ENCODE results near the gene KIF21A.

KIF21A gene

DNA sequence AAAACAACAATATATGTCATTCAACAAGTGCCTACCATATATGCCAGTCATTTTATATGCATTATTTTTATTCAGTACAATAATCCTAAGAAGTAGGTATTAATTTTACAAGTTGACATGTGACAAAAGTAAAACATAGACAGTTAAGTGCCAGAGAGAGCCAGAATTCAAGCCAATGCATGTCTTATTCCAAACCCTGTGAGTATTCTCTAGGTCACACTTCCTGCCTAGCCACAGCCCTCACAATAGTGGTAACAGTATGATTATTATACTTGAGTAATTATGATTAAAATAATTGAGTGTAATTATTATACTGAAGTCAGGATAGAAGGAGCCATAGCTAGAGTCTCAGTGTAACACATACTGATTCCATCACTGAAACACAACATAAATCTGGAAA is 52.2 kb downstream of the KIF21A start:
- Histone ChIP-seq H3K36me3 (peaks cover 30% of the 10 kb centered on the region), H3K27me3 (no peaks in the 10 kb centered on the region), H3K4me3 (ENCODE audit: low read depth, low read length) (no peak overlapping the region), H3K9me3 (no peaks in the 10 kb centered on the region), H3K4me1 (peaks cover 72% of the 10 kb centered on the region)
- TF ChIP-seq, protein P1, sequence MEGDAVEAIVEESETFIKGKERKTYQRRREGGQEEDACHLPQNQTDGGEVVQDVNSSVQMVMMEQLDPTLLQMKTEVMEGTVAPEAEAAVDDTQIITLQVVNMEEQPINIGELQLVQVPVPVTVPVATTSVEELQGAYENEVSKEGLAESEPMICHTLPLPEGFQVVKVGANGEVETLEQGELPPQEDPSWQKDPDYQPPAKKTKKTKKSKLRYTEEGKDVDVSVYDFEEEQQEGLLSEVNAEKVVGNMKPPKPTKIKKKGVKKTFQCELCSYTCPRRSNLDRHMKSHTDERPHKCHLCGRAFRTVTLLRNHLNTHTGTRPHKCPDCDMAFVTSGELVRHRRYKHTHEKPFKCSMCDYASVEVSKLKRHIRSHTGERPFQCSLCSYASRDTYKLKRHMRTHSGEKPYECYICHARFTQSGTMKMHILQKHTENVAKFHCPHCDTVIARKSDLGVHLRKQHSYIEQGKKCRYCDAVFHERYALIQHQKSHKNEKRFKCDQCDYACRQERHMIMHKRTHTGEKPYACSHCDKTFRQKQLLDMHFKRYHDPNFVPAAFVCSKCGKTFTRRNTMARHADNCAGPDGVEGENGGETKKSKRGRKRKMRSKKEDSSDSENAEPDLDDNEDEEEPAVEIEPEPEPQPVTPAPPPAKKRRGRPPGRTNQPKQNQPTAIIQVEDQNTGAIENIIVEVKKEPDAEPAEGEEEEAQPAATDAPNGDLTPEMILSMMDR (IDR thresholded peaks at IDR 0.05; ENCODE audit: low read depth, low read length) = no peak
- DNase-seq = no peak

DNA sequence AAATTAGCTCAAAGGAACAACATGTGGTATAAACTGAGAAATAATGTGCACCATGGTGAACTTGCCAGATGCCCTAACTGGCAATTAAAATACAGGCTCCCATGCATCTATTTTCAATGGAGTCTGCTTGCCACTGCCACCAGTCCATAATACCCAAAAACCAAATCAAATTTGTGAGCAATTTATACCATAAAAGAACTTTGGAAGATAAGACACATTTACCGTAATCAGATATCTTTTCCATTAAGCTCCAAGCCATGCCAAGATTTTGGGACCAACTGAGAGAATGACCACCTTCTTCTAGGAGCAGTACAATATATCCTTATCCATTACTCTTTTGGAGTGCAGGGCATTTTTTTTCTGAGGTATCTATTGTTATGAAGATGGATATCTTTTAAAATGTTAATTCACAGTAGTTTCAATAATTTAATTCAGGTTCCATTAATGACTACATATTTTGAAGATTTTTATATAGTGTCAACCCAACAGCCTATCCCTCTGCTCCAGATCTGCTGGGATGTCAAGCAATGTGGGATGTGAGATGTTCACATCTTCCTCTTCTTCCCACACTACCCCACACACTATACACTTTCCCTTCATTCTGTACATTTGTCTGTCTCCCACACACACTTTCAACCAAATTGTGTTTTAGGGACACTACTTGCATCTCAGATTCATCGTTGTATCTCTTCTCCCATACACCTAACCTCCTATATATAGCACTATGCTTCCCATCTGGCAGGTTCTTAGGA is 53.3 kb downstream of the KIF21A start:
- Histone ChIP-seq H3K9me3 (no peaks in the 10 kb centered on the region), H3K4me3 (ENCODE audit: low read depth, low read length) (no peak overlapping the region), H3K36me3 (peaks cover 34% of the 10 kb centered on the region), H3K27me3 (no peaks in the 10 kb centered on the region), H3K4me1 (peaks cover 71% of the 10 kb centered on the region)
- TF ChIP-seq, protein P1 (IDR thresholded peaks at IDR 0.05; ENCODE audit: low read depth, low read length) = no peak
- DNase-seq = peak; percentile 65

DNA sequence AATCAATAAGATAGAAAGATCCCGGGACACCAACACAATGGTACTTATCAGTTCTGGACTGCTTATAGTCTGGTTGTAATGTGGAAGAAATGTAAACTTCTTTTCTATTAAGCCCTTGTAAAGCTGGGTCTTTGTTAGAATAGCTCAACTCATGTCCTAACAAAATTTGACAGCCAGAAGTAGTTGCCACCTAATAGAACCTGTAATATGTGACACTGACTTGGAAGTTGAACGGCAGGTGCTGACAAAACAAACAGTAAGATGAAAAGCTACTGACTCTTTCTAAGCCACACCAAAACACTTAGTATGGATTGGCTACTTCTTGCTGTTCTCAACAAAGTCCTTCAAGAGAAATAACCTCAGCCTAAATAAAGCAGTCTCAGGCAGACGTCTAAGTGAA is 56.6 kb downstream of the KIF21A start:
- no peaks in the 10 kb centered on the region for H3K9me3 ChIP-seq
- H3K4me1 ChIP-seq = peaks cover 69% of the 10 kb centered on the region
- no peaks in the 10 kb centered on the region for H3K27me3 ChIP-seq
- TF ChIP-seq, protein P1 (IDR thresholded peaks at IDR 0.05; ENCODE audit: low read depth, low read length) = no peak
- no peak for DNase-seq
- H3K4me3 ChIP-seq (ENCODE audit: low read depth, low read length) = no peak overlapping the region
- peaks cover 30% of the 10 kb centered on the region for H3K36me3 ChIP-seq

DNA sequence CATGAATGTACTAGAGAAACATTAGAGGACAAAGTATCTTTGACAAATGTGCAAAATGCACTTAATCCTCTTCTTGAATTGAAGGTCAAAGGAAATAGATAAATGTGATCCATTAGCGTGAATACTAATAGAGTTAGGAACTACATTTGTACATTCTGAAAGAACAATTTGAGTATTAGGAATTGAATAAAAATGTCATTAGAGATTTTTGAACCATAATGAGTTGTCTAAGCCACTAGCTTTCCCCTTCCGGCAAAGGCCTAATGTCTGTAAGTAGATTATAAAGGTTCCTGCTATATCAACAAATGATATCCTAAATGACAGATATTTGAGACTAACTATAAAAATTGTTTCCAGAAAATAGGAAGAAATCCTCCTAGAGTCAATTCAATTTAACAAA is 59.8 kb downstream of the KIF21A start:
- peaks cover 30% of the 10 kb centered on the region for H3K36me3 ChIP-seq
- TF ChIP-seq, protein P1 (IDR thresholded peaks at IDR 0.05; ENCODE audit: low read depth, low read length) = no peak
- H3K4me1 ChIP-seq = peaks cover 66% of the 10 kb centered on the region
- DNase-seq = peak; percentile 51
- no peaks in the 10 kb centered on the region for H3K9me3 ChIP-seq
- no peak overlapping the region for H3K4me3 ChIP-seq (ENCODE audit: low read depth, low read length)
- no peaks in the 10 kb centered on the region for H3K27me3 ChIP-seq

DNA sequence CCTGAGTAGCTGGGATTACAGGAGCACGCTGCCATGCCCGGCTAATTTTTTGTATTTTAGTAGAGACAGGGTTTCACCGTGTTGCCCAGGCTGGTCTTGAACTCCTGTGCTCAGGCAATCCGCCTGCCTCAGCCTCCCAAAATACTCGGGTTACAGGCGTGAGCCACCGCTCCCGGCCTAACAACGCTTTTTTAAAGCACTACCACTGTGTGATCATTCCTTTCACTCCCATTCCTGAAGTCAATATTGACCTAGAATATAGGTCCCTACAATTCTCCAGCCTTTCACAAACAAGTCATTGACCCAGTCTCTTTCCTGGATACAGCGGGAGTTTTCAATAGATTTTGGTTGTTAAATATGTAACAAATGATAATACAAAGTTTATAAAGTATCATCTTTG is 62.8 kb downstream of the KIF21A start:
- DNase-seq = no peak
- Histone ChIP-seq H3K4me3 (ENCODE audit: low read depth, low read length) (no peak overlapping the region), H3K36me3 (peaks cover 17% of the 10 kb centered on the region), H3K27me3 (no peaks in the 10 kb centered on the region), H3K9me3 (no peaks in the 10 kb centered on the region), H3K4me1 (peaks cover 70% of the 10 kb centered on the region)
- TF ChIP-seq, protein P1 (IDR thresholded peaks at IDR 0.05; ENCODE audit: low read depth, low read length) = no peak

DNA sequence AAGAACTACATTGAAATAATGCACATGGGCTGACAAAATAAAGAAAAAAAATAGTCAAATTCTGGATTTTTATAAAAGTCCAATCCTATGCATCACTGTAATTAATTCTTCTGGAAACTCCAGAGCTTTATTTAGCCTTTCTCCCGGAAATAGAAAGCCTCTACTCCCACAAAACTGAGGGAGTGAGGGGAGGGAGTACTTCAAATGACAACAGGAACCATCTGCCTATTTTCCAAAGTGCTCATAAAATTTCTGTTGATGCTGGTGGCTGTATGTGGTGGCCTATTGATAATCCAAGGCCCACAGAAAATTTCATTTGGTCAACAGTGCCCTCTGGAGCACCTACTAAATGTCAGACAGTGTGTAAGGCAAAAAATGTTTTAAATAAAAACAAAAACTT is 64.6 kb downstream of the KIF21A start:
- TF ChIP-seq, protein P1 (IDR thresholded peaks at IDR 0.05; ENCODE audit: low read depth, low read length) = peak; percentile 24; the same call in 1 of the 2 replicates
- Histone ChIP-seq H3K36me3 (peaks cover 20% of the 10 kb centered on the region), H3K4me1 (peaks cover 69% of the 10 kb centered on the region), H3K27me3 (no peaks in the 10 kb centered on the region), H3K4me3 (ENCODE audit: low read depth, low read length) (no peak overlapping the region), H3K9me3 (no peaks in the 10 kb centered on the region)
- DNase-seq = no peak
